Measurements from ENCODE around the gene GRB10.

GRCh38 chr7:50682079-50682478, 100.6 kb downstream of the GRB10 start:
- TF ChIP-seq POLR2AphosphoS5 (IDR thresholded peaks at IDR 0.05; ENCODE audit: low read depth, low read length) = no peak
- TF ChIP-seq POLR2A (IDR thresholded peaks at IDR 0.05; ENCODE audit: low read depth, low read length) = no peak

All from GM12892 (cell line).